ENCODE results near the gene MCCC1. TPM values are rescaled to one million over a fixed set of nuclear protein-coding genes. Genes with fewer than 3 reads are reported as not detected.
"Not testable (repeated sequence)": the region's sequence is repeated elsewhere in the genome, so short reads cannot be mapped to it uniquely, and the experiment has no call there.

The MCCC1 gene
- total RNA-seq, 6 experiments from 2014 or later, result 15.1 to 21.2 (median 16.1) TPM

DNA sequence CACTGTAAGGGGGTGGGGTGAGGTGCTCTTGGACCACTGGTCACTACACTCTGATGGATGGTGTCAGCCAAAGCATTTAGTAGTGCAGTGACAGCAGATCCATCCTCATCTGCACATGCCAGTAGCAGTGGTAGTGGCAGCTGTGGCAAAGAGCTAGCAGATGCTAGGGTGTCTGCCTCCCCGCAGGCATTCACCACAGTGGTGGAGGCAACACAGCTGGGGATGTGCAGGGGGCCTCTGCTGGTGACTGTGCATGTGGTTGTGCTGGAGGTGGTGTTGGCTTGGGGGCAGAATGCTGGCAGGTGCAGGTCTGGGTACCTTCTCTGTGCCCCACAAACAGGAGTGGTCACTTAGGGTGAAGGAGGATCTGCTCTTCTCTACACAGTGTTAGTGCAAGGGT, 99.5 kb downstream of the MCCC1 start:
- no peaks in the 10 kb centered on the region for H3K36me3 Mint-ChIP-seq (ENCODE audit: low read depth)

DNA sequence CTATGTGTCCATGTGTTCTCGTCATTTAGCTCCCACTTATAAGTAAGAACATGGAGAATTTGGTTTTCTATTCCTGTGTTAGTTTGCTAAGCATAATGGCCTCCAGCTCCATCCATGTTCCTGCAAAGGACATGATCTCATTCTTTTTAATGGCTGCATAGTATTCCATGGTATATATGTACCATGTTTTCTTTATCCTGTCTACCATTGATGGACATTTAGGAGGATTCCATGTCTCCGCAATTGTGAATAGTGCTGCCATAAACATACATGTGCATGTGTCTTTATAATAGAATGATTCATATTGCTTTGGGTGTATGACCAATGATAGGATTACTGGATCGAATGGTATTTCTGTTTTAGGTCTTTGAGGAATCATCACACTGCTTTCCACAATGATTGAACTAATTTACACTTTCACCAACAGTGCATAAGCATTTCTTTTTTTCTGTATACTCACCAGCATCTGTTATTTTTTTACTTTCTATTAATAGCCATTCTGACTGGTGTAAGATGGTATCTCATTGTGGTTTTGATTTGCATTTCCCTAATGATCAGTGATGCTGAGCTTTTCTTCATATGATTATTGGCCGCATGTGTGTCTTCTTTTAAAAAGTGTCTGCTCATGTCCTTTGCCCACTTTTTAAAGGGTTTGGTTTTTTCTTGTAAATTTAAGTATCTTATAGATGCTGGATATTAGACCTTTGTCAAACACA, 105.7 kb downstream of the MCCC1 start:
- not testable (repeated sequence) for H3K27me3 Mint-ChIP-seq (ENCODE audit: insufficient read depth)

More for the DNA sequence above, 99.5 kb downstream of the MCCC1 start:
- Mint-ChIP-seq H3K4me1 (ENCODE audit: low read depth) (no peaks in the 10 kb centered on the region), H3K27me3 (ENCODE audit: insufficient read depth) (peaks cover 2% of the 10 kb centered on the region), H3K27ac (no peak overlapping the region), H3K9me3 (no peaks in the 10 kb centered on the region), H3K4me3 (no peak overlapping the region)
- DNase-seq, result no peak
- TF ChIP-seq, protein P1, sequence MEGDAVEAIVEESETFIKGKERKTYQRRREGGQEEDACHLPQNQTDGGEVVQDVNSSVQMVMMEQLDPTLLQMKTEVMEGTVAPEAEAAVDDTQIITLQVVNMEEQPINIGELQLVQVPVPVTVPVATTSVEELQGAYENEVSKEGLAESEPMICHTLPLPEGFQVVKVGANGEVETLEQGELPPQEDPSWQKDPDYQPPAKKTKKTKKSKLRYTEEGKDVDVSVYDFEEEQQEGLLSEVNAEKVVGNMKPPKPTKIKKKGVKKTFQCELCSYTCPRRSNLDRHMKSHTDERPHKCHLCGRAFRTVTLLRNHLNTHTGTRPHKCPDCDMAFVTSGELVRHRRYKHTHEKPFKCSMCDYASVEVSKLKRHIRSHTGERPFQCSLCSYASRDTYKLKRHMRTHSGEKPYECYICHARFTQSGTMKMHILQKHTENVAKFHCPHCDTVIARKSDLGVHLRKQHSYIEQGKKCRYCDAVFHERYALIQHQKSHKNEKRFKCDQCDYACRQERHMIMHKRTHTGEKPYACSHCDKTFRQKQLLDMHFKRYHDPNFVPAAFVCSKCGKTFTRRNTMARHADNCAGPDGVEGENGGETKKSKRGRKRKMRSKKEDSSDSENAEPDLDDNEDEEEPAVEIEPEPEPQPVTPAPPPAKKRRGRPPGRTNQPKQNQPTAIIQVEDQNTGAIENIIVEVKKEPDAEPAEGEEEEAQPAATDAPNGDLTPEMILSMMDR (IDR thresholded peaks at IDR 0.05), result no peak

DNA sequence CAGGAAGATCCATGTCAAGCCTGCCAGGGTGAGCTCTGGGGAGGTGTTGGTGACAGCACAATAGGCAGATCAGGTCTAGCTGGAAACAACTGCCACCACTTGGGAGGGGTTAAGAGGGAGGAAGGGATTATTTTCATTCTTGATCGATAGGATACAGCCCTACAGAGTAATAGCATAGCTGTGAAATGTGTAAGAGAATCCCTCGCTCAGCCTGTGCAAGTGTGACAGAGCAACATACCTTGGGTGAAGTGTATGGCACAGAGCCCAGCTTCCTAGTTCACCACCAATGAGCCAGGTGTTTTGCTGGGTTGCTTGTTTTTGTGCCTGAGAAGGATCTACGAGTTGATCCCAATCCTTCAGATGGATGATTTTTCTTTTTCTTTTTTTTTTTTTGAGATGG, 109.7 kb downstream of the MCCC1 start:
- Mint-ChIP-seq H3K27me3 (ENCODE audit: insufficient read depth) (no peaks in the 10 kb centered on the region), H3K9me3 (peaks cover 3% of the 10 kb centered on the region), H3K36me3 (ENCODE audit: low read depth) (peaks cover 3% of the 10 kb centered on the region), H3K4me1 (ENCODE audit: low read depth) (no peaks in the 10 kb centered on the region), H3K27ac (no peak overlapping the region), H3K4me3 (no peak overlapping the region)
- DNase-seq, result no peak
- TF ChIP-seq, protein P1 (IDR thresholded peaks at IDR 0.05), result no peak

More for the DNA sequence above, 105.7 kb downstream of the MCCC1 start:
- not testable (repeated sequence) for H3K36me3 Mint-ChIP-seq (ENCODE audit: low read depth); DNase-seq; H3K4me1 Mint-ChIP-seq (ENCODE audit: low read depth); H3K9me3 Mint-ChIP-seq; H3K4me3 Mint-ChIP-seq; H3K27ac Mint-ChIP-seq

DNA sequence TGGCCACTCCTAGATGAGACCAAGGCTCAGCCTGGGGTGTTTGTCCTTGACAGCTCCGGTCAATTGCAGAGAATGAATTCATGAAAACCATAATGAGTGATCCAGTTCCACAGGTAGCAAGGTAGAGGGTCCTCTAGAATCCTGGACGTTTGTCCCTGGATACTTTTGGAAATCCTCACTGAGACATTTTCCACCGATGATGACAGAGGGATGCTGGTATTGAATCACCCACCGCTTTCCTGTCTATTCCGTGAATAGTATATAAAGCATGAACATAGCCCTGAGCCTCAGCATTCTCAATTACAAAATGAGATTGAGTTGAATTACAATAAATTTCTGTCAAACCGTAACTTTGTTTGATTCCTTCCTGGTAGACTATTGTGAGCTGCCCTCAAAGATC, 113.3 kb downstream of the MCCC1 start:
- TF ChIP-seq, protein P1 (IDR thresholded peaks at IDR 0.05), result no peak
- Mint-ChIP-seq H3K4me1 (ENCODE audit: low read depth) (peaks cover 3% of the 10 kb centered on the region; the same call in 1 of the 2 replicates), H3K36me3 (ENCODE audit: low read depth) (no peaks in the 10 kb centered on the region), H3K27me3 (ENCODE audit: insufficient read depth) (no peaks in the 10 kb centered on the region), H3K4me3 (no peak overlapping the region), H3K9me3 (no peaks in the 10 kb centered on the region), H3K27ac (no peak overlapping the region)
- no peak for DNase-seq

DNA sequence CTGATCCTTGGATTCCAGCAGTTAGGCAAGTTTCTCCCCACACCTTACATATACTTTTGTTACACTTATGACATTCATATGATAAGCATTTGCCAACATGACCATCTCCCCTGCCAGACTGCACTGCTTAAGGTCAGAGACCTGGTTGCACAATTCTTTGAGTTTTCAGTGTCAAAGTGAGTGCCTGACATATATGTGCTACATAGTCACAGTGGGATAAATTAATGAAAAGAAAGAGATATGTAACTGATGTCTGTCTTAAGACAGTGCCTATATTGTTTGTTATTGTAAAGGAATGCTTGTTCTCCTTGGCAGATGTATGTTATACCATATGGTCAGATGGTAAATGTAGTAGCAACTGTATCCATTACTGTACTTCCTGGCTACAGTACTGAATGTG, 115.4 kb downstream of the MCCC1 start:
- Mint-ChIP-seq H3K27me3 (ENCODE audit: insufficient read depth) (no peaks in the 10 kb centered on the region), H3K4me3 (no peak overlapping the region), H3K4me1 (ENCODE audit: low read depth) (peaks cover 12% of the 10 kb centered on the region), H3K27ac (no peak overlapping the region), H3K36me3 (ENCODE audit: low read depth) (no peaks in the 10 kb centered on the region), H3K9me3 (no peaks in the 10 kb centered on the region)
- TF ChIP-seq, protein P1 (IDR thresholded peaks at IDR 0.05), result no peak
- DNase-seq, result no peak

DNA sequence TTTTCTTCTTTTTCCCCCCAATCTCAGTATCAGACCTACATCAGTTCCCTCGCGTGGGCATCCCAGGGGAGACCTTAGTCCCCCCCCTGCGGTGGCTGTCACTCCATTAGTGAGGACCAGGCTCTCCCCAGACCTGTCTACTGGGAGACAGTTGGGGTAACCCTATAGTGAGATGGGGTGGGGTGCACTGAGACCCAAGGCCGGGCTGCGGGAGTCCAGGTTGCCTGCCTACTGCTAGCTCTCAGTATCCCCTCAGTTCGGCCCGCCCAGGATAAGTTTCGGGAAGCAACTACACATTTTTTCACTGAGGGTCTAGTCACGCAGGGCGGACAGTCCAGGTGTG, 118.3 kb downstream of the MCCC1 start:
- H3K36me3 Mint-ChIP-seq (ENCODE audit: low read depth), result no peaks in the 10 kb centered on the region
- H3K4me3 Mint-ChIP-seq, result peak overlapping the region; percentile 84
- no peaks in the 10 kb centered on the region for H3K9me3 Mint-ChIP-seq
- TF ChIP-seq, protein P1 (IDR thresholded peaks at IDR 0.05), result no peak
- H3K27me3 Mint-ChIP-seq (ENCODE audit: insufficient read depth), result no peaks in the 10 kb centered on the region
- no peak for DNase-seq
- peak overlapping the region; percentile 84 for H3K27ac Mint-ChIP-seq
- peaks cover 20% of the 10 kb centered on the region for H3K4me1 Mint-ChIP-seq (ENCODE audit: low read depth)
